Epithelial cell of proximal tubule (primary cell): ENCODE measurements around the gene CARD14. TPM values are rescaled to one million over a fixed set of nuclear protein-coding genes. Genes with fewer than 3 reads are reported as not detected.

ENCODE experiments used
- DNase-seq: peaks from one replicate; pipeline ENCODE4 v3.0.0-alpha.2; 2011; ENCODE audit warnings: low read depth
- H3K4me3 ChIP-seq: 2 replicates; pipeline ENCODE4 v1.5.1; 2011; ENCODE audit warnings: low read depth, mild to moderate bottlenecking, low read length
- total RNA-seq: library from RNA; depleted of rRNA; stranded (reverse); fragments of >200 nt; gene quantifications from 2 replicates; pipeline ENCODE4 v1.2.3, GENCODE V29; 2015
- TF ChIP-seq, protein P1 (sequence below): conservative IDR thresholded peaks from 2 replicates; pipeline ENCODE4 v1.5.1; 2012; ENCODE audit warnings: low read depth, mild to moderate bottlenecking, low read length

The CARD14 gene
- total RNA-seq, 1 donor from 2014 or later: 0.06 TPM

DNA sequence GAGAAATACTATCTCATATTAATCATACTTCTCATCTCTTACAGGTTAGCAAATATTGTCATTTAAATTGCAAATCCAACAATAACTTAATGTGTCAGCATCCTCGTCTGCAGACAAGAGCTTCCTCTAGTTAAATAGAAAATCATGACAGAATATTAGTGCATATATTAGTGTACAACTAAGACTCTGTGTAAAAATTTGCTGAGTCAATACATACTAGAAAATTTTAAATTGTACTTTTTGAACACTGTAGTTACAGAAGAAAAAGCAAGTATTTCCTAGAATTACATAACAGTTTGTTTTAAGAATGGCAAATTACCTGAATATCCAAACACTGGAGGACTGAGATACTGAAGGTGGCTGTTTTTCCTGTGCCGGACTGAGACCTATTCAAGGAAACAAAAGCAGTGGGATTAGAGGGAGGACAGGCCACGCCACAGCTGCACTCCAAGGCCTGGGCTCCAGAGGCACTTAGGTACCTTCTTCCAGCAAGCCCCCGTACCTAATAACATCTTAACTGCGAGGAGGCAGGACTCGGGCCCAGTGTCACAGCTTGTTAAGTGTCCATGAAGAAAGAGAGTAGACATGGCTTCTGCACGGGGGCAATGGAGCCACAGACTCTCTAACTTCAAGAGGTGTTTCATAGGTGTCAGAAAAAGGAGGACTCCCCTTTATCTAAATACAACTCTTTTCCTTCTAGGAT lies 28.2 kb upstream of the CARD14 start:
- TF ChIP-seq, protein P1, sequence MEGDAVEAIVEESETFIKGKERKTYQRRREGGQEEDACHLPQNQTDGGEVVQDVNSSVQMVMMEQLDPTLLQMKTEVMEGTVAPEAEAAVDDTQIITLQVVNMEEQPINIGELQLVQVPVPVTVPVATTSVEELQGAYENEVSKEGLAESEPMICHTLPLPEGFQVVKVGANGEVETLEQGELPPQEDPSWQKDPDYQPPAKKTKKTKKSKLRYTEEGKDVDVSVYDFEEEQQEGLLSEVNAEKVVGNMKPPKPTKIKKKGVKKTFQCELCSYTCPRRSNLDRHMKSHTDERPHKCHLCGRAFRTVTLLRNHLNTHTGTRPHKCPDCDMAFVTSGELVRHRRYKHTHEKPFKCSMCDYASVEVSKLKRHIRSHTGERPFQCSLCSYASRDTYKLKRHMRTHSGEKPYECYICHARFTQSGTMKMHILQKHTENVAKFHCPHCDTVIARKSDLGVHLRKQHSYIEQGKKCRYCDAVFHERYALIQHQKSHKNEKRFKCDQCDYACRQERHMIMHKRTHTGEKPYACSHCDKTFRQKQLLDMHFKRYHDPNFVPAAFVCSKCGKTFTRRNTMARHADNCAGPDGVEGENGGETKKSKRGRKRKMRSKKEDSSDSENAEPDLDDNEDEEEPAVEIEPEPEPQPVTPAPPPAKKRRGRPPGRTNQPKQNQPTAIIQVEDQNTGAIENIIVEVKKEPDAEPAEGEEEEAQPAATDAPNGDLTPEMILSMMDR: no peak
- DNase-seq: no peak
- no peak overlapping the region for H3K4me3 ChIP-seq

DNA sequence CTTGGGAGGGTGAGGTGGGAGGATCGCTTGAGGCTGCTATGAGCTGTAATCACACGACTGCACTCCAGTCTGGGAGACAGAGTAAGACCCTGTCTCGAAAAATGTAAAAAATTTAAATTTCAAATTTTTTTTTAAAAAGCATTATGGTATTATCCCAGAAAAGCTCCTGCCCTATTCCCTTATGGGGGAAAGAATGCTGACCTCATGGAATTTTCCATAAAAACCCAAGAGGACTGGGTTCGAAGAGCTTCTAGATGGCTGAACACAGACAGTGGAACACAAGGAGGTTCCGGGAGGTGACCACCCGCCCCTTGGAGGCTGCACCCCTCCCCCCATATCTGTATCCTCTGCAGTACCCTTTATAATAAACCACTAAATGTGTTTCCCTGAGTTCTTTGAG lies 26.9 kb upstream of the CARD14 start:
- H3K4me3 ChIP-seq: no peak overlapping the region
- TF ChIP-seq, protein P1: no peak
- no peak for DNase-seq

DNA sequence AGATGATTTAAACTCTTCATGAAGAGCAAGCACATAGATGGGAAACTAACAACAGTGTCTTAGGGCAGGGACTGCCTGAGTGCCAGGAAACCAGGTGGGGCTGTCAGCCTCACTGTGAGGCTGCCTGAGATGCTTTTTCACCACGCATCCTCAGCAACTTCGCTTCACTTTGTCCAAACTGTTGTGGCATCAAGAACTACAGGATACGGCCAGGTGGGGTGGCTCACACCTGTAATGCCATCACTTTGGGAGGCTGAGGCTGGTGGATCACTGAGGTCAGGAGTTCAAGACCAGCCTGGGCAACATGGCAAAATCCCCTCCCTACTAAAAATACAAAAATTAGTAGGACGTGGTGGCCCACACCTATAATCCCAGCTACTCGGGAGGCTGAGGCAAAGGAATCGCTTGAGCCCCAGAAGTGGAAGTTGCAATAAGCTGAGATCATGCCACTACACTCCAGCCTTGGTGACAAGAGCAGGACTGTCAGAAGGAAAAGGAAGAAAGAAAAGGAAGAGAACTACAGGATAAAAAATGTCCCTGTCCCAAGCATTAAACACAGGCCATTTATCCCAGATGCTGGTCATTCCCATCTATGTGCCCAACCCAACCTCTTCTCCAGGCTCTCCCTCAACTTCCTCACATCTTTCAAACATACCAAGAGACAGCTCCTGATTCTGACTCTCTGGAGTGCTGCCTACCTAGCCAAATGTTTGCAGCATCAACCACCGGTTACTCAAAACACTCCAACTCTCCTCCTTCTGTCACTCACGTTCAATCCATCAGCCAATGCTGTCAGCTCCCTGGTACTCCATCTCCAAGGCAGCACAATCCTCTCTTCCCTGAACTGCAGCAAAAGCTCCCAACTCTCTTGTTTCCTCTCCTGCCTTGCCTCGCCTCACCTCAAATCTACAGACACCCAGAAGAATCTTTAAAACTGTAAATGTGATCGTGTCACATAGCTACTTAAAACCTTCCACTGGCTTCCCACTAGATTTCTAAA lies 24.5 kb upstream of the CARD14 start:
- H3K4me3 ChIP-seq: peak overlapping the region; percentile 97
- no peak for DNase-seq
- TF ChIP-seq, protein P1: no peak

DNA sequence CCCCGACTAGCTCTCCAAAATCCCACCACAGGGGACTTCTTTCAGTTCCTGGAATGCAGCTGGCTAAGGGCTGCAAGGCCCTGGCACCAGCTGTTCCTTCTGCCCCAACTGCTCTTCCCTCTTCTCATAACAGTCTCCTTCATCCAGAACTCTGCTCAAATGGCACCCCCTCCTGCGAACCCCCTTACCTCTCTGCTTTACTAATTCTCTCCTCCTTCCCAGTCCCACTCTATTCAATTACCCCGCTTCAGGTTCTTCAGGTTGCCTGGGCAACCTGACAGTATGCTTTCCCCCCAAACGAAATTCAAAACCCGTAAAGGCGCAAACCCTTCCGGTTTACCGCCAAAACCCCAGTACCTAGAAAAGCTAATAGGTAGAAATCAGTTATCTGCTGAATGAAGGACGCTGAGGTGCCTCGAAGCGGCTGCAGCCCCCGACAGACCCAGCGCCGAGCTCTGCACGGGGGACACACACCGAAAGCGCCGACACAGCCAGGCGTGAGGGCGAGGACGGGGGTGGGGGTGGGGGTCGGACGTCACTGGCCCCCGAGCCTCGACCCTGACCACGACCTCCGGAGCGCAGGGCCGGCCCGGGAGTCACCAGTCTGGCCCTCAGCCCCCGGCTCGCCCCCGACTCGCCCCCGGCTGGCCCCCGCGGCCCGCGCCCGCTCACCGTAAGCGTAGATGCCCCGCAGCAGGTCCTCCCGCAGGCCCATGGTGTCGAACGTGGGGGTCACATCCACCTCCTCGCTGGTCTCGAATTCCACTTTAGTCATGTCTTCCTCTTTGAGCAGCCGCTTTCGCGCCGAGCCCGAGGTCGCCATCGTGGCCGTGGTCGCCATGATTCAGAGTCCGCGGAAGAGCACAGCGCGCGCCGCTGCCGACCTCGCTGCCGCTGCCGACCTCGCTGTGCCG lies 23.5 kb upstream of the CARD14 start:
- TF ChIP-seq, protein P1: no peak
- no peak for DNase-seq
- peak overlapping the region; percentile 97 for H3K4me3 ChIP-seq

DNA sequence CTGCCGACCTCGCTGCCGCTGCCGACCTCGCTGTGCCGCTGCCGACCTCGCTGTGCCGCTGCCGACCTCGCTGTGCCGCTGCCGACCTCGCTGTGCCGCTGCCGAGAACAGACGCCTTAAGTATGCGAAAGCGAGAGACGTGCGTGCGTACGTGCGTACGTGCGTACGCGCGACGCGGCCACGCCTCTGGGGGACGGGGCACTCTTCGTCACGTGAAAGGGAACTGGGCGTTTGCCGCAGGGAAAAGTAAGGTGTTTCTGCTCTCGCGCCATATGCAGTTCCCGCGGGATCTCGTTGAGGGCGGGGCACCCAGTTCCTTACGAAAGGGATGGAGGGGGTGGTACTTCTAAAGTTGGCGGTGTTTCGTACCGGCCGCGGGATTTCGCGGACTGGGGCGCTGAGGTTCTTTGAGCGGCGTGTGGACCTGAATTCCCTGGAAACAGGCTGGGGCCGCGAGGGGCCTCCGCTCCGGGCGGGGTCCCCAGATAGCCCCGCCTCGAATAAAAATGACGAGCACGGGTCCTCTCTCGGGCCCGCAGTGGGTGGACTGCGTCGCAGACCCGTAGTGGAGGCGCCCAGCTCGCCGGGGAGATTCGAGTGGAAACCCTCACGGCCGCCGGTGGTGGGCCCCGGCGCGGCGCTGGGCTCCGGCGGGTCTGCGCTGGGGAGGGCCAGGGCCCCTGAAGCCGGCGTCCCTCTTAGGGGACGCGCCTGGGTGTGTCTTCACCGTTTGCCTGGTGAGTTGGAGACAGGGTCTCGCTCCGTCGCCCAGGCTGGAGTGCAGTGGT lies 22.6 kb upstream of the CARD14 start, which contains the start of gene EIF4A3:
Gene EIF4A3, minus strand, starts transcription at position 94 of the 788 bp plus-strand sequence. CDS start 167 bp downstream, outside the sequence.
- DNase-seq: peak; percentile 84
- peak within 1 kb of the TSS; percentile 97 for H3K4me3 ChIP-seq

More for the DNA sequence above, 22.6 kb upstream of the CARD14 start, which contains the start of gene EIF4A3:
- TF ChIP-seq, protein P1: no peak
